D341Med (cell line): ENCODE measurements around the gene ZNF813.
"Not testable (repeated sequence)": the region's sequence is repeated elsewhere in the genome, so short reads cannot be mapped to it uniquely, and the experiment has no call there.

Experiments
- DNase-seq: peaks from one replicate; pipeline ENCODE4 v3.0.0; 2012; ENCODE audit warnings: low spot score

The ZNF813 gene

DNA sequence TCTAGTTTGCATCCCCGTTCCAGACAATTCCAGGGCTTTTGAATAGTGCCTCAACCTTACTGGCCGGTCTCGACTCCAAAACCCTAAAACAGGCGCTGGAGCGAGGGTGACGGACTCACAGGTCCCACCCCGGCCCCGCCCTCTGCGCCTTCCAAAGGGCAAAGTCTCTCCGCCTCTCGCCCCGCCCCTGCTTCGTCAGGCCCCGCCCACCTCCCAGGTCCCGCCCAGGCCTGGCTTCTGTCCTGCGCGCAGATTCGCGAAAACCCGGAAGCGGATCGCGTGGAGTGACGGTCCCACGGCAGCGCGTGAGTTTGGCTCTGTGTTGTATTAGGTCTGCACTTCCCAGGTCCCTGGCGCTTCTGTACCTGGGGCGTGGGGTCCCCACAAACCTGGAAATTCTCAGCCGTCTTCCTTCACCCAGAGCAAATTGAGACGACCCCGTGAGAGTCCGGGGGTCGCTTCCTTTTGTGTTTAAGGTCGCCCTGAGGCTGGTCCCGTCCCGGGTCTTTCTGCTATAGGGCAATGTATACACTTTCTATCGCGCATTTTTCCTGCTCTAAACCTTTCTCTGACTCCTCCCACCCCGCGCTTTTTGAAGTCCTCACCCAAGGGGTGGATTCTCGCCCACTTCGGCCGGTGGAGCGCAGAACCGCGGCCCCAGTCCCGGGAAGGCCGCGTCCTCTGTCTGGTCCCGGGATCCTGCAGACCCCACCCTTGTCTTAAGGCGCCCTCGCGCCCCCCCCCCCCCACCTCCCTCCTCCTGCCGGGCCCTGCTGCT, at the start of gene ZNF813:
Gene ZNF813 (plus strand): TSS at position 249 of the 778 bp plus-strand sequence. CDS start 16,090 bp downstream, outside the sequence.
- DNase-seq: peak; percentile 96

DNA sequence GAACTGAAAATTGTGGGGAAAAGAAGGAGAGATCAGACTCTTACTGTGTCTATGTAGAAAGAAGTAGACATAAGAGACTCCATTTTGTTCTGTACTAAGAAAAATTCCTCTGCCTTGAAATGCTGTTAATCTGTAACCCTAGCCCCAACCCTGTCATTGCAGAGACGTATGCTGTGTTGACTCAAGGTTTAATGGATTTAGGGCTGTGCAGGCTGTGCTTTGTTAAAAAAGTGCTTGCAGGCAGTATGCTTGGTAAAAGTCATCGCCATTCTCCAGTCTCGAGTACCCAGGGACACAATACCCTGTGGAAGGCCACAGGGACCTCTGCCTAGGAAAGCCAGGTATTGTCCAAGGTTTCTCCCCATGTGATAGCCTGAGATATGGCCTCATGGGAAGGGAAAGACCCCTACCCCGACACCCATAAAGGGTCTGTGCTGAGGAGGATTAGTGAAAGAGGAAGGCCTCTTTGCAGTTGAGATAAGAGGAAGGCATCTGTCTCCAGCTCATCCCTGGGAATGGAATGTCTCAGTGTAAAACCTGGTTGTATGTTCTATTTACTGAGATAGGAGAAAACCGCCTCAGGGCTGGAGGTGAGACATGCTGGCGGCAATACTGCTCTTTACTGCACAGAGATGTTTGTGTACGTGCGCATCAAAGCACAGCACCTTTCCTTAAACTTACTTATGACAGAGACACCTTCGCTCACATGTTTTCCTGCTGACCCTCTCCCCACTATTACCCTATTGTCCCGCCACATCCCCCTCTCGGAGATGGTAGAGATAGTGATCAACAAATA, 46.8 kb upstream of the ZNF813 start:
- DNase-seq: not testable (repeated sequence)

- no peak for DNase-seq
These were observed 45.0 kb upstream of the ZNF813 start for GRCh38 chr19:53422551-53422950.

- DNase-seq: not testable (repeated sequence)
These were observed 44.5 kb upstream of the ZNF813 start for GRCh38 chr19:53423074-53423473.

- DNase-seq: not testable (repeated sequence)
These were observed 43.9 kb upstream of the ZNF813 start for GRCh38 chr19:53423680-53424079.

DNA sequence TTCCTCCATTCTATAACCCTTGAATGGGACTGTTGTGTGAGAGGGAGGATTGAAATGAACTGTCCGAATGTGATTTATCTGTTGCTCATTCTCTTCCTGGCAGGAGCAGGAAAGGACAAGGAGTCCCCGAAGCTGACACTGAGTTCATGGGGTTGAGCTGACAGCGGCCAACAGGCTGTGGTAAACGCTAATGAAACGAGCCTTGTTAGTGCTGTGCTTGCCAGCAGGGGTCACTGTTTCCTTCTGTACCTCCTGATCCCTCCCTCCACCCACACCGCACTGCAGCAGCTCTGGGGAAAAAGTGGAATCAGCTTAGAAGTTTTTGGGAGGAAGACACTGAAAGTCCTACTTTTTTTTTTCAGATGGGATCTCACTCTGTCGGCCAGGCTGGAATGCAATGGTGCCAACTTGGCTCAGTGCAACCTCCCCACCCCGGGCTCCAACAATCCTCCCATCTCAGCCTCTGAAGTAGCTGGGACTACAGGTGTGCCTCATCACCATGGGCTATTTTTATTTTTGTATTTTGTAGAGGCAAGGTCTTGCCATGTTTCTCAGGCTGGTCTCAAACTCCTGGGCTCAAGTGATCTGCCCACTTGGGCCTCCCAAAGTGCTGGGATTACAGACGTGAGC, 42.5 kb upstream of the ZNF813 start:
- peak; percentile 79 for DNase-seq

DNA sequence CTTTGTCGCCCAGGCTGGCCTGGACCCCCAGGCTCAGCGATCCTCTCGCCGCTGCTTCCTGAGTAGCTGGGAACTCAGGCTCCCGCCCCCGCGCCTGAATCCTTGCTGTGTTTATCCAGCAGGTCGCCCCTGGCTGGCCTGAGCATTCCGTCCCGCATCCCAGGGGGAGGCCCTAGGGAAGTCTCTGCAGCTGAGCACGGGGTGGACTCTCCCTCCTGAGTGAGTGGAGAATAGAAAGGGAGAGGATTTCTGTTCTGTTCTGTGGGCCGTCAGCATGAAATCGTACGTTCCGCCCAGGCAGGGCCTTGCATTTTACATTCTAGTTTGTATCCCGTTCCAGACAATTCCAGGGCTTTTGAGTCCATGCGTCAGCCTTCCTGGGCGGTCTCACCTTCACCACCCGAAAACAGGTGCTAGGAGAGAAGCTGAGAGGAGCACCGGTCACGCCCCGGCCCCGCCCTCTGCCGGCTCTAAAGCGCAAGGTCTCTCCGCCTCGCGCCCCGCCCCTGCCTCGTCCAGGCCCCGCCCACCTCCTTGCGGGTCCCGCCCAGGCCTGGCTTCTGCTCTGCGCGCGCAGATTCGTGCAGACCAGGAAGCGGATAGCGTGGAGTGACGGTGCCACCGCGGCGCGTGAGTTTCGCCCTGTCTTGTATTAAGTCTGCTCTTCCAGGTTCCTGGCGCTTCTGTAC, 36.0 kb upstream of the ZNF813 start, which contains the start of gene ZNF761:
Gene ZNF761 (plus strand): TSS at position 586 of the 689 bp plus-strand sequence. CDS start 15,285 bp downstream, outside the sequence.
- DNase-seq: peak; percentile 94

- peak; percentile 45 for DNase-seq
These were observed 35.4 kb upstream of the ZNF813 start for GRCh38 chr19:53432088-53432661.

DNA sequence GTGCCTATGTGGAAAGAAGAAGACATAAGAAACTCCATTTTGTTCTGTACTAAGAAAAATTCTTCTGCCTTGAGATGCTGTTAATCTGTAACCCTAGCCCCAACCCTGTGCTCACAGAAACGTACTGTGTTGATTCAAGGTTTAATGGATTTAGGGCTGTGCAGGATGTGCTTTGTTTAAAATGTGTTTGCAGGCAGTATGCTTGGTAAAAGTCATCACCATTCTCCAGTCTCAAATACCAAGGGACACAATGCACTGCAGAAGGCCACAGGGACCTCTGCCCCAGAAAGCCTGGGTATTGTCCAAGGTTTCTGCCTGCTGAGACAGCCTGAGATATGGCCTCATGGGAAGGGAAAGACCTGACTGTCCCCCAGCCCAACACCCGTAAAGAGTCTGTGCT, 23.7 kb upstream of the ZNF813 start:
- DNase-seq: not testable (repeated sequence)

DNA sequence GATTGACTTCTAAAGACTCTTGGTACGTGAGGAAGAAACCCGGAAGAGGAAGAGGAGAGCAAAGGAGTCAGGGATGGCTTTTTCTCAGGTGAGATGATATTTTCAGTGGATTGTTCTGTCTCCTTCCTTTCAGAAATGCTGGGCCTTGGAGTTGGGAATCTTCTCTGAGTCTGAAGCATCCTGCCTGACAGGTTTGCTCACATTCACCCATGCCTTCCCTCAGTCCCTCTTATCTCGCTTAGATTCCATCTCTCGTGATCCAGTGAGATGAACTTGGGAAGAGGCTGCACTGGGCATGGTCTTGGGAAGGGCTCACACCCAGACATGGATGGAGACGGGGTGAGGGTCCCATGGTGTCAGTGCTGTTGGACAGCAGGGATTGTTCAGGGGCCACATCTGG, 20.3 kb upstream of the ZNF813 start:
- DNase-seq: not testable (repeated sequence)

DNA sequence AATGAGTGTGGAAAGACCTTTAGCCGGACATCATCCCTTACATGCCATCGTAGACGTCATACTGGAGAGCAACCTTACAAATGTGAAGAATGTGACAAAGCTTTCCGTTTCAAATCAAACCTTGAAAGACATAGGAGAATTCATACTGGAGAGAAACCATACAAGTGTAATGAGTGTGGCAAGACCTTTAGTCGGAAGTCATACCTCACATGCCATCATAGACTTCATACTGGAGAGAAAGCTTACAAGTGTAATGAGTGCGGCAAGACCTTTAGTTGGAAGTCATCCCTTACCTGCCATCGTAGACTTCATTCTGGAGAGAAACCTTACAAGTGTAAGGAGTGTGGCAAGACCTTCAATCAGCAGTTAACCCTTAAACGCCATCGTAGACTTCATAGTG, 11.7 kb upstream of the ZNF813 start:
- no peak for DNase-seq

GRCh38 chr19:53460131-53460721, 7.3 kb upstream of the ZNF813 start:
- DNase-seq: not testable (repeated sequence)

DNA sequence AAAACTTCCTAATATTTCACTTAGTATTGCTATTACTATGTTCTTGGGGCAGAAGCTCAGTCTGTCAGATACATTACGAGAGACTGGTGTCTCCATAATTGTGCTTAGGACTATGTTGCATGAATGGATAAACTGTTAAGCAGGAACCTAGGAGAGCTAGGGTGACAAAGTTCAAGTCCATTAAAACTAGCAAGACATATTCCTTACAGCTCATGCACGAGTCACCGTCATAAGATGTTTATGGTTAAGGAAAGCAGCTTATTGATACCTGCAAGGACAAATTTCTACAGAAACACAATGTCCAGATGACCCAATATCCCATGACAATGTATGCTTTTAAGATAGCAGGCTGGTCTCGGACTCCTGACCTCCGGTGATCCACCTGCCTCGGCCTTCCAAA, 5.7 kb upstream of the ZNF813 start:
- DNase-seq: no peak

DNA sequence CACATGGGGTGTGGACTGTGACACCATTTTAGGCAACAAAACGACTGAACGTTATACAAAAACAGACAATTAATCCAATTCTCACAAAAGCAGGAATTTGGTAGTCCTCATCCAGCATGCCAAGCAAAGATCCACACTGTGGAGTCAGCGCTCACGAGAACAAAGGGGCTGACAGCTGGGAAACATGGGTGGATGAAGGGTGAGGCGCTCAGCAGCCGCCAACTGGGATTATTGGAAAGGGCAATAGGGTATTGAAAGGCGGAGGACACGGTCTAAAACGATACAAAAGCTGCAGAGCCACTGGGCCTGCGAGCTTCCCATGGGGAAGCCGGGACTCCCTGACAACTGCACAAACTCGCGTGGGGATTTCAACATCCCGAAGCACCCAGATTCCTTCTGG, 4.7 kb upstream of the ZNF813 start:
- DNase-seq: no peak

DNA sequence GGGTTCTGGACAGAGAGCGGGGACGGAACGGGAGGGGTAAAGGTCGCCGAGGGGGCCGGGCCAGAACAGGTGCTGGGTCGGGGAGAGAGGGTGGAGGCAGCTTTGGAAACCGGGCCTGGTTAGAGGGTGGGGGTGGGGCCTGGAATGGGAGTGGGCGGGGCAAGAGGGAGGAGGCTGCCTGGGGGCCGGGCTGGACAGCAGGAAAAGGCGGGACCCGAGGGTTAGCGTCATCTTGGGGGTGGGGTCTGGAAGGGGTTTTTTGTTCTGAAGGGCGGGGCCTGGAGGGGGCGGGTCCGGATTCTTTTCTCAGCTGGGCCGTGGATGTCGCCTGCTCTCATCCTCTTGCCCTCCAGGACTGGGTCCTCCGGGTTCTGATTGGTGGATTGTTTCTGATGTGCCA, 4.3 kb upstream of the ZNF813 start:
- peak; percentile 21 for DNase-seq

GRCh38 chr19:53466726-53467484, 628 bp upstream of the ZNF813 start:
- peak; percentile 52 for DNase-seq

DNA sequence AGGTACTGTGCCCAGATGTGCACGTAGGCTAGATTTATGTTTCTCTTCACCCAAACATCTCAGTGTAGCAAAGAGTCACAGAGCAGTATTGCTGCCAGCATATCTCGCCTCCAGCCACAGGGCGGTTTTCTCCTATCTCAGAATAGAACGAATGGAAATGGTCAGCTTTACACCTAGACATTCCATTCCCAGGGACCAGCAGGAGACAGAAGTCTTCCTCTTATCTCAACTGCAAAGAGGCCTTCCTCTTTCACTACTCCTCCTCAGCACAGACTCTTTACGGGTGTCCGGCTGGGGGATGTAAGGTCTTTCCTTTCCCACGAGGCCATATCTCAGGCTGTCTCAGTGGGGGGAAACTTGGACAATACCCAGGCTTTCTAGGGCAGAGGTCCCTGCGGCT, 1.1 kb downstream of the ZNF813 start:
- DNase-seq: not testable (repeated sequence)

DNA sequence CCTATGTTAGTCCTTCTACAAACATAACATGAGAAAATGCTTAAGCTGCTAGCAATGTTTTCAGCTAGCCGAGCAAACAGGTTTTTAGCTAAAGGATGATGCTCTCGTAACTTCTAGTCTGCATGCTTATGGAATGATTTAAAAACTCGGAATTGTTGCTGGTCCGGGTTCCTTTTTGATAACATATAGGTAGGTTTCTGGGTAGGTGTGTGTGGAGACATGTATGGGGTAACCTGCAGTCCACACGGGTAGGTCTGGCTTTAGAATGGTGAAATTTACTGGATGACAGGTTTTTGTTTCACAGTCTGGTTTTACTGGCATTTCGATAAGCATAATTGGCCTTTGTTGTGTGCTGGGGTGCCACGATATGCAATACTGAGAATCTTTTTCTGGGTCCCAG, 4.4 kb downstream of the ZNF813 start:
- DNase-seq: no peak

DNA sequence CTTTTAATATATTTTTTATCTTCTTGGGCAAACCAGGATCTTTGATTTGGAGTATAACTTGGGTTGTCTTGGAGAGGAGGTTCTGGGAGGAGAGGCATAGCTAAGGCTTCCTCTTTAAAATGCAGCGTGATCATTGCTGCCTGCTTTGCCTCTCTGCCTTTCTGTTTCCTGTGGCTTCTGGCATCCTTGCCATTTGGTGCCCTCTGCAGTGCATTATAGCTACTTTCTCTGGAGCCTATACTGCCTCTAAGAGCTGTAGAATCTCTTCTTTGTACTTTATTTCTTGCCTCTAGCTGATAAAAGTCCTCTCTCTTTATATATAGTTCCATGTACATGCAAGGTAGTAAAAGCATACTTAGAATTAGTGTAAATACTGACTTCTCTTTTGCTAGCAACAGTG, 7.3 kb downstream of the ZNF813 start:
- not testable (repeated sequence) for DNase-seq

GRCh38 chr19:53475470-53475869, 7.9 kb downstream of the ZNF813 start:
- not testable (repeated sequence) for DNase-seq
